ENCODE data around the gene EEF1AKMT3.

Gene EEF1AKMT3

DNA sequence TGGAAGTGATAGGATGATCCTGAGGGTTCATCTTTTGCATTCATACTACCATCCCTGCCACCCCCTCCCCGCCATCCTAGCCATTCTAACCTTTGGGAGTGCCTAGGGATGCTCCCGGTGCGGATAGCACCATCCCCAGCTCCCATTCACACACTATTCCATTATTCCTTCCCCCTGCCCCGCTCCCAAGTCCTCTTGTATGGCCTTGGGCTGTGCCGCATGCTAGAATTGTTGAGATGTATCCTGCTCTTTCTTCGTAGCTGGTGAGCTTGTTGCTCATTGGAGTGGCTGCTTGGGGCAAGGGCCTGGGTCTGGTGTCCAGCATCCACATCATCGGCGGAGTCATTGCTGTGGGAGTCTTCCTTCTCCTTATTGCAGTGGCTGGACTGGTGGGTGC, 26.9 kb upstream of the EEF1AKMT3 start:
- Histone ChIP-seq H3K36me3 (ENCODE audit: insufficient read depth, low read length) (peaks cover 27% of the 10 kb centered on the region), H3K4me3 (ENCODE audit: low read length, poor library complexity, severe bottlenecking) (peak overlapping the region; percentile 77), H3K9me3 (ENCODE audit: insufficient read depth, low read depth, low read length) (no peaks in the 10 kb centered on the region), H4K20me1 (ENCODE audit: insufficient read depth, low read length, poor library complexity, severe bottlenecking) (peaks cover 17% of the 10 kb centered on the region), H3K4me2 (ENCODE audit: low read depth, low read length, poor library complexity, severe bottlenecking) (peak overlapping the region; percentile 72), H2AFZ (ENCODE audit: low read length) (no peak overlapping the region), H3K9me2 (replicated peaks; ENCODE audit: low read depth, low read length) (no peaks in the 10 kb centered on the region), H3K9ac (ENCODE audit: low read depth, low read length, poor library complexity, severe bottlenecking) (peak overlapping the region; percentile 69), H3K79me2 (ENCODE audit: insufficient read depth, low read length) (peaks cover 37% of the 10 kb centered on the region), H3F3A (ENCODE audit: low read depth) (no peaks in the 10 kb centered on the region; the same call in 1 of the 2 replicates), H3K27me3 (ENCODE audit: insufficient read depth, low read length, poor library complexity, severe bottlenecking) (no peaks in the 10 kb centered on the region), H3K4me1 (ENCODE audit: insufficient read depth, low read length, poor library complexity, severe bottlenecking) (peaks cover 19% of the 10 kb centered on the region)
- TF ChIP-seq, protein P1, sequence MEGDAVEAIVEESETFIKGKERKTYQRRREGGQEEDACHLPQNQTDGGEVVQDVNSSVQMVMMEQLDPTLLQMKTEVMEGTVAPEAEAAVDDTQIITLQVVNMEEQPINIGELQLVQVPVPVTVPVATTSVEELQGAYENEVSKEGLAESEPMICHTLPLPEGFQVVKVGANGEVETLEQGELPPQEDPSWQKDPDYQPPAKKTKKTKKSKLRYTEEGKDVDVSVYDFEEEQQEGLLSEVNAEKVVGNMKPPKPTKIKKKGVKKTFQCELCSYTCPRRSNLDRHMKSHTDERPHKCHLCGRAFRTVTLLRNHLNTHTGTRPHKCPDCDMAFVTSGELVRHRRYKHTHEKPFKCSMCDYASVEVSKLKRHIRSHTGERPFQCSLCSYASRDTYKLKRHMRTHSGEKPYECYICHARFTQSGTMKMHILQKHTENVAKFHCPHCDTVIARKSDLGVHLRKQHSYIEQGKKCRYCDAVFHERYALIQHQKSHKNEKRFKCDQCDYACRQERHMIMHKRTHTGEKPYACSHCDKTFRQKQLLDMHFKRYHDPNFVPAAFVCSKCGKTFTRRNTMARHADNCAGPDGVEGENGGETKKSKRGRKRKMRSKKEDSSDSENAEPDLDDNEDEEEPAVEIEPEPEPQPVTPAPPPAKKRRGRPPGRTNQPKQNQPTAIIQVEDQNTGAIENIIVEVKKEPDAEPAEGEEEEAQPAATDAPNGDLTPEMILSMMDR (conservative IDR thresholded peaks at IDR 0.05; ENCODE audit: low read length), result no peak
- TF ChIP-seq EZH2phosphoT487 (IDR thresholded peaks at IDR 0.05; ENCODE audit: borderline replicate concordance), result no peak

DNA sequence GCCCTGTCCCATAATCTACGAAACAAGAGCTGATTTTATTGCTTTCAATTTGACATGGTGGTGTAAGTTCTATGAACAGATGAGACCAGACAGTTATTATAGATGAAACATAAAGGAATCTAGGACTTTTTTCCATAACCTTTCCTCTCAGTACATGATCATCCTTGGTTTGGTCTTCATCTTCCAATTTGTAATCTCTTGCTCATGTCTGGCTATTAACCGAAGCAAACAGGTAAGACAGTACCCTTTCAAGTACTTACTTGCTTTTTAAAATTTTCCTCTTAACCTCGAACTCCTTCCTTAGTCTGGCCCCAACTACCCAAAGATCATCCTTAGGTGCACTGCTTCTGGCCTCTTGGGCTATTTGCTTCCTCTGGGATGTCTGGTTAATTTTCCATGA, 26.4 kb upstream of the EEF1AKMT3 start:
- Histone ChIP-seq H3K9me3 (ENCODE audit: insufficient read depth, low read depth, low read length) (no peaks in the 10 kb centered on the region), H4K20me1 (ENCODE audit: insufficient read depth, low read length, poor library complexity, severe bottlenecking) (peaks cover 17% of the 10 kb centered on the region), H3K79me2 (ENCODE audit: insufficient read depth, low read length) (peaks cover 37% of the 10 kb centered on the region), H3K4me1 (ENCODE audit: insufficient read depth, low read length, poor library complexity, severe bottlenecking) (peaks cover 20% of the 10 kb centered on the region), H3F3A (ENCODE audit: low read depth) (no peaks in the 10 kb centered on the region; the same call in 1 of the 2 replicates), H3K36me3 (ENCODE audit: insufficient read depth, low read length) (peaks cover 27% of the 10 kb centered on the region), H3K27me3 (ENCODE audit: insufficient read depth, low read length, poor library complexity, severe bottlenecking) (no peaks in the 10 kb centered on the region), H3K9ac (ENCODE audit: low read depth, low read length, poor library complexity, severe bottlenecking) (no peak overlapping the region), H3K9me2 (replicated peaks; ENCODE audit: low read depth, low read length) (no peaks in the 10 kb centered on the region), H2AFZ (ENCODE audit: low read length) (no peak overlapping the region), H3K4me3 (ENCODE audit: low read length, poor library complexity, severe bottlenecking) (no peak overlapping the region), H3K4me2 (ENCODE audit: low read depth, low read length, poor library complexity, severe bottlenecking) (peak overlapping the region; percentile 72)
- TF ChIP-seq, protein P1 (conservative IDR thresholded peaks at IDR 0.05; ENCODE audit: low read length), result no peak
- no peak for TF ChIP-seq EZH2phosphoT487 (IDR thresholded peaks at IDR 0.05; ENCODE audit: borderline replicate concordance)

GRCh38 chr12:57749061-57749460, 23.4 kb upstream of the EEF1AKMT3 start:
- H3K4me2 ChIP-seq (ENCODE audit: low read depth, low read length, poor library complexity, severe bottlenecking), result no peak overlapping the region
- H3K4me1 ChIP-seq (ENCODE audit: insufficient read depth, low read length, poor library complexity, severe bottlenecking), result peaks cover 31% of the 10 kb centered on the region
- no peaks in the 10 kb centered on the region for H3K9me3 ChIP-seq (ENCODE audit: insufficient read depth, low read depth, low read length)
- no peaks in the 10 kb centered on the region for H3K9me2 ChIP-seq (replicated peaks; ENCODE audit: low read depth, low read length)
- peaks cover 5% of the 10 kb centered on the region for H3F3A ChIP-seq (ENCODE audit: low read depth)
- H2AFZ ChIP-seq (ENCODE audit: low read length), result no peak overlapping the region
- H3K9ac ChIP-seq (ENCODE audit: low read depth, low read length, poor library complexity, severe bottlenecking), result no peak overlapping the region
- H3K36me3 ChIP-seq (ENCODE audit: insufficient read depth, low read length), result peaks cover 27% of the 10 kb centered on the region
- peaks cover 40% of the 10 kb centered on the region for H3K79me2 ChIP-seq (ENCODE audit: insufficient read depth, low read length)
- no peak overlapping the region for H3K4me3 ChIP-seq (ENCODE audit: low read length, poor library complexity, severe bottlenecking)
- H4K20me1 ChIP-seq (ENCODE audit: insufficient read depth, low read length, poor library complexity, severe bottlenecking), result peaks cover 25% of the 10 kb centered on the region
- H3K27me3 ChIP-seq (ENCODE audit: insufficient read depth, low read length, poor library complexity, severe bottlenecking), result no peaks in the 10 kb centered on the region
- TF ChIP-seq EZH2phosphoT487 (IDR thresholded peaks at IDR 0.05; ENCODE audit: borderline replicate concordance), result no peak
- TF ChIP-seq, protein P1 (conservative IDR thresholded peaks at IDR 0.05; ENCODE audit: low read length), result no peak

Data from Loucy (cell line).